Breast epithelium (tissue), 4 donors: ENCODE data around the gene TFF2. TPM values are rescaled to one million over a fixed set of nuclear protein-coding genes. Genes with fewer than 3 reads are reported as not detected.

Source experiments
- DNase-seq, 2 donors: peaks; one replicate each; pipeline ENCODE4 v3.0.0-alpha.2; 2019; ENCODE audit warnings: low spot score in 2 of 2
- H3K27ac ChIP-seq, 2 donors: fragments of 200-600 bp; sonication (generic) in 1 of 2; one replicate each; pipeline ENCODE4 v1.5.1; 2016 to 2019; ENCODE audit warnings: mild to moderate bottlenecking in 1 of 2
- H3K27me3 ChIP-seq, 2 donors: fragments of 200-600 bp; sonication (generic) in 1 of 2; one replicate each; pipeline versions ENCODE4 v1.5.1 to v1.6.0; 2017 to 2019; ENCODE audit warnings: control low read depth in 1 of 2, mild to moderate bottlenecking in 1 of 2
- H3K36me3 ChIP-seq: fragments of 200-600 bp; one replicate; pipeline ENCODE4 v1.5.1; 2019
- H3K4me1 ChIP-seq, 2 donors: fragments of 200-600 bp; sonication (generic); one replicate each; pipeline ENCODE4 v1.5.1; 2016 to 2019; ENCODE audit warnings: control low read depth in 1 of 2
- H3K4me3 ChIP-seq, 3 donors: fragments of 200-600 bp; sonication (generic); 1 replicate in 2 of 3; 2 replicates in 1 of 3; pipeline ENCODE4 v1.5.1; 2016 to 2019; ENCODE audit warnings: mild to moderate bottlenecking in 3 of 3, moderate library complexity in 2 of 3
- H3K9me3 ChIP-seq, 2 donors: fragments of 200-600 bp; sonication (generic) in 1 of 2; one replicate each; pipeline ENCODE4 v1.5.1; 2016 to 2019; ENCODE audit warnings: control low read depth in 1 of 2
- POLR2A ChIP-seq: fragments of 450-650 bp; IDR thresholded peaks from one replicate; pipeline ENCODE4 v1.6.1; 2016; ENCODE audit warnings: antibody characterized with exemption, mild to moderate bottlenecking, moderate library complexity
- POLR2AphosphoS5 ChIP-seq, 3 donors: sonication (generic); formaldehyde crosslinking; IDR thresholded peaks; one replicate each; pipeline ENCODE4 v1.6.1; 2017; ENCODE audit warnings: antibody characterized with exemption in 3 of 3
- intact Hi-C: fragments of 100-400 bp; cut with DNase I; formaldehyde crosslinking; loops from one replicate; pipeline ENCODE4 v1.15.1; 2023; ENCODE audit warnings: low total_unique reads
- total RNA-seq, 3 donors: library from RNA; depleted of rRNA; stranded (reverse); fragments of >200 nt; gene quantifications; one replicate each; pipeline ENCODE4 v1.1.0, GENCODE V29; 2016
- TF ChIP-seq, protein P1 (sequence below), 3 donors: fragments of 450-650 bp; IDR thresholded peaks; one replicate each; pipeline ENCODE4 v1.5.1; 2016 to 2017; ENCODE audit warnings: antibody characterized with exemption in 3 of 3, mild to moderate bottlenecking in 3 of 3, moderate library complexity in 3 of 3

Gene TFF2
- total RNA-seq, 3 donors from 2014 or later = not detected

- Histone ChIP-seq H3K27me3 (no peaks in the 10 kb centered on the region), H3K4me3 (peak overlapping the region in 2 of 3 donors; percentile 3 to 39), H3K9me3 (no peaks in the 10 kb centered on the region), H3K27ac (peak overlapping the region; percentile 84 to 90), H3K36me3 (no peaks in the 10 kb centered on the region), H3K4me1 (peaks cover 0 to 4% of the 10 kb centered on the region in 2 donors)
- no peak for DNase-seq
- TF ChIP-seq, protein P1, sequence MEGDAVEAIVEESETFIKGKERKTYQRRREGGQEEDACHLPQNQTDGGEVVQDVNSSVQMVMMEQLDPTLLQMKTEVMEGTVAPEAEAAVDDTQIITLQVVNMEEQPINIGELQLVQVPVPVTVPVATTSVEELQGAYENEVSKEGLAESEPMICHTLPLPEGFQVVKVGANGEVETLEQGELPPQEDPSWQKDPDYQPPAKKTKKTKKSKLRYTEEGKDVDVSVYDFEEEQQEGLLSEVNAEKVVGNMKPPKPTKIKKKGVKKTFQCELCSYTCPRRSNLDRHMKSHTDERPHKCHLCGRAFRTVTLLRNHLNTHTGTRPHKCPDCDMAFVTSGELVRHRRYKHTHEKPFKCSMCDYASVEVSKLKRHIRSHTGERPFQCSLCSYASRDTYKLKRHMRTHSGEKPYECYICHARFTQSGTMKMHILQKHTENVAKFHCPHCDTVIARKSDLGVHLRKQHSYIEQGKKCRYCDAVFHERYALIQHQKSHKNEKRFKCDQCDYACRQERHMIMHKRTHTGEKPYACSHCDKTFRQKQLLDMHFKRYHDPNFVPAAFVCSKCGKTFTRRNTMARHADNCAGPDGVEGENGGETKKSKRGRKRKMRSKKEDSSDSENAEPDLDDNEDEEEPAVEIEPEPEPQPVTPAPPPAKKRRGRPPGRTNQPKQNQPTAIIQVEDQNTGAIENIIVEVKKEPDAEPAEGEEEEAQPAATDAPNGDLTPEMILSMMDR (IDR thresholded peaks at IDR 0.05) = no peak
- no peak for TF ChIP-seq POLR2A
- no peak for TF ChIP-seq POLR2AphosphoS5 (IDR thresholded peaks at IDR 0.05)
- intact Hi-C loops = no loop called here
Observed at GRCh38 chr21:42300045-42300583, 50.7 kb downstream of the TFF2 start.

DNA sequence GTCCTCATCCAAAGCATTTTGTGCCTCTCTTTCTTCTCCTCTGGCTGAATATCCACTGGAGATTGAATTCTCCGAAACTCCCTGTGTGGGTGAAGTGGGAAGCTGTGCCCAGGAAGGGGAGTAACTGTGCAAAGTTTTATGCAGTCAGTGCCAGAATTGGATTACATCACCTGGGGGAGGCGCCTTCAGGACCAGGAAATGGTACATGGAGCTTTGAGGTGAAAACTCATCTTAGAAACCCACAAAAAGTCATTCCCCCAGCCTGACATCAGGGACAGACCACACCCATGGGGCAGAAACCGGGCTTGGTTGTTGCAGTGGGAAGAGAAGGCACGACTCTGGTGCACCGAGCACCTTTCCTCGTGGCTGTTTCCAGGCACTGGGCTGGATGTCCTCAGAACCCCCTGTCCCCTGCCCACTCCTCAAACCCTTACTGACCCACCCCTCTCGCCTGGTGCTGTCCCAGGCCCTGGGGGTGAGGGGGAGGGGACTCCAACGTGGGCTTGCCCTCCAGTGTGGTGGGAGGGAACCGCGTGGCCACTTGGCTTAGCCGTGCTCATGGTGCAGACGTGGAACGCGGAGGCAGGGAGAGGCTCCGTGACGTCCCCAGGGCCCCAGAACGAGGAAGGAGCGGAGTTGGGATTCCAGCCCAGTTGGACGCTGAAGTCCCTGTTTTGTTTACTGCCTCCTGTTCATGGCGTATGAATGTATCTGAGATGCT, 51.3 kb downstream of the TFF2 start:
- Histone ChIP-seq H3K27me3 (no peaks in the 10 kb centered on the region), H3K4me3 (peak overlapping the region in 2 of 3 donors; percentile 3 to 39), H3K9me3 (no peaks in the 10 kb centered on the region), H3K36me3 (no peaks in the 10 kb centered on the region), H3K4me1 (peaks cover 0 to 4% of the 10 kb centered on the region in 2 donors), H3K27ac (peak overlapping the region; percentile 84 to 90)
- DNase-seq = peak in 1 of 2 donors; percentile 54
- intact Hi-C loops = no loop called here
- TF ChIP-seq, protein P1 (IDR thresholded peaks at IDR 0.05) = no peak
- TF ChIP-seq POLR2AphosphoS5 (IDR thresholded peaks at IDR 0.05) (no peak), POLR2A (no peak)

DNA sequence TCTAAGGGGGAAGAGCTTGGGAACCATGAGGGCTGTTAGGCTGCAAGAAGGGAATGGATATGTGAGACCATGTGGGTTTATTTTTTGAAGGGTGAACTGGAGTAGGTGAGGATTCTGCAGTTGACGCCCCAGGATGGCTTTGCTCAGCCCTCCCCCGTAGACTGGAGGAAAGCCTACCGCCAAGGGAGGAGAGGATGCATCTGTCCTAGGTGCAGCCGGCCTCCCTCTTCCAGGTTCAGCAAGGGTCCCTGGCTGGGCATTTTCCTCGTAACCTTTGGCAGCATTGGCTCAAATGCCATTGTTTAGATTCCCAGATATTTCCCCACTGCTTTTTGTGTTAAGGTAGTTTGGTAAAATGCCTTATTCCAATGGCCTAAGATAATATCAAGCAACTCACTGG, 52.1 kb downstream of the TFF2 start:
- TF ChIP-seq POLR2A = no peak
- no peak for TF ChIP-seq POLR2AphosphoS5 (IDR thresholded peaks at IDR 0.05)
- TF ChIP-seq, protein P1 (IDR thresholded peaks at IDR 0.05) = no peak
- no peaks in the 10 kb centered on the region for H3K27me3 ChIP-seq
- H3K27ac ChIP-seq = peak overlapping the region; percentile 84 to 90
- peaks cover 0 to 4% of the 10 kb centered on the region in 2 donors for H3K4me1 ChIP-seq
- intact Hi-C loops = no loop called here
- H3K9me3 ChIP-seq = no peaks in the 10 kb centered on the region
- no peaks in the 10 kb centered on the region for H3K36me3 ChIP-seq
- no peak overlapping the region for H3K4me3 ChIP-seq
- DNase-seq = no peak

- intact Hi-C loops = no loop called here
- Histone ChIP-seq H3K27me3 (no peaks in the 10 kb centered on the region), H3K27ac (peak overlapping the region in 1 of 2 donors; percentile 90), H3K9me3 (no peaks in the 10 kb centered on the region), H3K4me3 (no peak overlapping the region), H3K4me1 (peaks cover 0 to 4% of the 10 kb centered on the region in 2 donors), H3K36me3 (no peaks in the 10 kb centered on the region)
- DNase-seq = no peak
- TF ChIP-seq, protein P1 (IDR thresholded peaks at IDR 0.05) = no peak
- TF ChIP-seq POLR2A = no peak
- no peak for TF ChIP-seq POLR2AphosphoS5 (IDR thresholded peaks at IDR 0.05)
Observed at GRCh38 chr21:42298237-42298636, 52.6 kb downstream of the TFF2 start.

DNA sequence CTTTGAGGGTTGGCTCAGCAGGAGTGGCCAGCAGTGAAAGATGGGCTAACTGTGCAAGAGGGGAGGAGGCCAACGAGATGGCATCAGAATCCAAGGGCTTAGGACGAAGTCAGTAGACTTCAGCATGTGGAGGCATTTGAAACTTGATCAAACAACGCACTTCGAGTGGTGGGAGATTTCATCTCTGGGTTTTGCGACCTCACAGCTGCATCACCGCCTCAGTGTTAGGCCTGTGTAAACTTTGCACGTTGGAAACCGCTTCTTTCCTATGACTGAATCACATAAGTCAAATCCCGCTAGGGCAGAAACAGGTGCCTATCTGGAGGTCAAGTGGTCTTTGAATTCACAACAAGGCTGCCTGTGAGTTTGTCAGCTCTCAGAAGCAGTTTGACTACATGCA, 53.4 kb downstream of the TFF2 start:
- Histone ChIP-seq H3K4me3 (no peak overlapping the region), H3K27ac (no peak overlapping the region), H3K27me3 (no peaks in the 10 kb centered on the region), H3K9me3 (no peaks in the 10 kb centered on the region), H3K36me3 (no peaks in the 10 kb centered on the region), H3K4me1 (peaks cover 0 to 4% of the 10 kb centered on the region in 2 donors)
- intact Hi-C loops = no loop called here
- no peak for DNase-seq
- TF ChIP-seq POLR2AphosphoS5 (IDR thresholded peaks at IDR 0.05) = no peak
- TF ChIP-seq, protein P1 (IDR thresholded peaks at IDR 0.05) = no peak
- no peak for TF ChIP-seq POLR2A
